GM23248 (cell line): ENCODE results near the gene CEND1. TPM values are rescaled to one million over a fixed set of nuclear protein-coding genes. Genes with fewer than 3 reads are reported as not detected.

ENCODE experiments used
- DNase-seq: peaks from one replicate; pipeline ENCODE4 v3.0.0-alpha.2; 2015
- H2AFZ ChIP-seq: fragments of 200-600 bp; sonication (generic); 2 replicates; pipeline ENCODE4 v1.6.1; 2016; ENCODE audit warnings: antibody characterized with exemption
- H3F3A ChIP-seq: fragments of 200-600 bp; sonication (generic); 2 replicates; pipeline ENCODE4 v1.6.1; 2016; ENCODE audit warnings: mild to moderate bottlenecking, antibody characterized with exemption, mixed run types; ENCODE audit not compliant: insufficient read depth
- H3K27ac ChIP-seq: fragments of 200-600 bp; sonication (generic); 2 replicates; pipeline ENCODE4 v1.5.1; 2016; ENCODE audit warnings: mild to moderate bottlenecking
- H3K27me3 ChIP-seq: fragments of 200-600 bp; sonication (generic); replicated peaks from 2 replicates; pipeline ENCODE4 v1.6.1; 2016; ENCODE audit warnings: mild to moderate bottlenecking; ENCODE audit not compliant: insufficient read depth
- H3K36me3 ChIP-seq: fragments of 200-600 bp; sonication (generic); 2 replicates; pipeline ENCODE4 v1.6.1; 2016; ENCODE audit warnings: low read depth, mild to moderate bottlenecking
- H3K4me1 ChIP-seq: fragments of 200-600 bp; sonication (generic); 2 replicates; pipeline ENCODE4 v1.6.1; 2016; ENCODE audit warnings: mild to moderate bottlenecking; ENCODE audit not compliant: insufficient read depth
- H3K4me2 ChIP-seq: fragments of 200-600 bp; sonication (generic); one replicate; pipeline ENCODE4 v1.6.1; 2016; ENCODE audit warnings: mild to moderate bottlenecking; ENCODE audit not compliant: unreplicated experiment
- H3K4me3 ChIP-seq: fragments of 200-600 bp; sonication (generic); 2 replicates; pipeline ENCODE4 v1.5.1; 2016; ENCODE audit warnings: mild to moderate bottlenecking
- H3K79me2 ChIP-seq: fragments of 200-600 bp; sonication (generic); 2 replicates; pipeline ENCODE4 v1.6.1; 2016; ENCODE audit warnings: mild to moderate bottlenecking; ENCODE audit not compliant: insufficient read depth
- H3K9ac ChIP-seq: fragments of 200-600 bp; sonication (generic); 2 replicates; pipeline ENCODE4 v1.6.1; 2016; ENCODE audit warnings: mild to moderate bottlenecking
- H3K9me2 ChIP-seq: fragments of 200-600 bp; sonication (generic); 2 replicates; pipeline ENCODE4 v1.6.1; 2016; ENCODE audit warnings: mixed run types, mild to moderate bottlenecking, moderate library complexity; ENCODE audit not compliant: insufficient read depth
- H3K9me3 ChIP-seq: fragments of 200-600 bp; sonication (generic); one replicate; pipeline ENCODE4 v1.6.1; 2017; ENCODE audit warnings: low read depth
- H4K20me1 ChIP-seq: fragments of 200-600 bp; sonication (generic); 2 replicates; pipeline ENCODE4 v1.6.0; 2016; ENCODE audit not compliant: insufficient read depth
- EZH2 ChIP-seq: fragments of 200-600 bp; sonication (generic); IDR thresholded peaks from 2 replicates; pipeline ENCODE4 v1.6.1; 2018; ENCODE audit warnings: antibody characterized with exemption, mild to moderate bottlenecking; ENCODE audit not compliant: insufficient read depth, poor library complexity, severe bottlenecking
- EZH2phosphoT487 ChIP-seq: fragments of 200-600 bp; sonication (generic); IDR thresholded peaks from 2 replicates; pipeline ENCODE4 v1.6.1; 2018; ENCODE audit warnings: antibody characterized with exemption, moderate library complexity, mild to moderate bottlenecking, low read depth; ENCODE audit not compliant: insufficient read depth
- WGBS, 2 experiments: methylation state at CpG; one replicate each; pipeline ENCODE4 v1.1.6; 2015 to 2017; ENCODE audit warnings: low lambda C conversion rate in 2 of 2, low coverage in 1 of 2; ENCODE audit errors: missing lambda C conversion rate in 2 of 2; 5-methylcytosine and 5-hydroxymethylcytosine counted together
- in situ Hi-C: fragments of 300-500 bp; cut with MboI; formaldehyde crosslinking; loops from 2 replicates; pipeline ENCODE4 v1.15.0; 2020
- polyA plus RNA-seq: library from polyadenylated mRNA; unstranded; fragments of >200 nt; fragmentation: Nextera tagmentation; extraction: Ambion mirVana; gene quantifications from 2 replicates; pipeline ENCODE4 v1.2.1, GENCODE V29; 2016
- total RNA-seq: library from RNA; depleted of rRNA; stranded (reverse); fragments of >200 nt; shearing (Covaris generic); gene quantifications from 2 replicates; pipeline ENCODE4 v1.2.3, GENCODE V29; 2014

Gene CEND1
- total and polyA plus RNA-seq, 2 experiments from 2014 or later = 2.1 to 3.4 TPM

- H4K20me1 ChIP-seq = no peaks in the 10 kb centered on the region
- peaks cover 6% of the 10 kb centered on the region for H3K4me1 ChIP-seq
- H3K79me2 ChIP-seq = peaks cover 12% of the 10 kb centered on the region
- no peaks in the 10 kb centered on the region for H3K27me3 ChIP-seq
- H3K9ac ChIP-seq = no peak overlapping the region
- H3K36me3 ChIP-seq = no peaks in the 10 kb centered on the region; the same call in 1 of the 2 replicates
- no peaks in the 10 kb centered on the region for H3K9me3 ChIP-seq
- peaks cover 8% of the 10 kb centered on the region; the same call in 1 of the 2 replicates for H3F3A ChIP-seq
- in situ Hi-C loops = no loop called here
- no peak overlapping the region for H2AFZ ChIP-seq
- TF ChIP-seq EZH2 = no peak
- TF ChIP-seq EZH2phosphoT487 = no peak
- no peak for DNase-seq
- WGBS, 2 experiments = 93 to 96% methylated on average over 32 to 42 of the region's 49 CpGs
- H3K4me3 ChIP-seq = no peak overlapping the region
- H3K4me2 ChIP-seq = no peak overlapping the region
- no peak overlapping the region for H3K27ac ChIP-seq
- H3K9me2 ChIP-seq = no peaks in the 10 kb centered on the region
Measured at GRCh38 chr11:791658-792534, 2.0 kb upstream of the CEND1 start.

GRCh38 chr11:790721-791564, 1.1 kb upstream of the CEND1 start:
- Histone ChIP-seq H3K9me2 (no peaks in the 10 kb centered on the region), H3K9ac (no peak overlapping the region), H3F3A (0 out of 2 replicates have a peak, but pooled peaks cover 4% of the 10 kb centered on the region), H4K20me1 (no peaks in the 10 kb centered on the region), H3K4me2 (no peak overlapping the region), H3K4me1 (no peaks in the 10 kb centered on the region; the same call in 1 of the 2 replicates), H3K27me3 (no peaks in the 10 kb centered on the region), H3K79me2 (peaks cover 12% of the 10 kb centered on the region), H3K36me3 (no peaks in the 10 kb centered on the region; the same call in 1 of the 2 replicates), H3K4me3 (no peak overlapping the region), H3K27ac (no peak overlapping the region), H3K9me3 (no peaks in the 10 kb centered on the region), H2AFZ (no peak overlapping the region)
- 44 to 46% methylated on average over 16 to 18 of the region's 18 CpGs for WGBS, 2 experiments
- DNase-seq = peak; percentile 58
- TF ChIP-seq EZH2phosphoT487 (no peak), EZH2 (no peak)
- in situ Hi-C loops = no loop called here

- in situ Hi-C loops = no loop called here
- H3F3A ChIP-seq = peaks cover 11% of the 10 kb centered on the region; the same call in 1 of the 2 replicates
- no peaks in the 10 kb centered on the region for H3K4me1 ChIP-seq
- peaks cover 3% of the 10 kb centered on the region; the same call in 1 of the 2 replicates for H3K36me3 ChIP-seq
- H3K27me3 ChIP-seq = no peaks in the 10 kb centered on the region
- no peak for DNase-seq
- 15 to 21% methylated on average over 20 to 26 of the region's 31 CpGs for WGBS, 2 experiments
- 0 out of 2 replicates have a peak overlapping the region, but pooled peaks have one; percentile 20 for H3K9ac ChIP-seq
- H3K4me2 ChIP-seq = no peak overlapping the region
- H3K79me2 ChIP-seq = no peaks in the 10 kb centered on the region
- no peak overlapping the region for H3K27ac ChIP-seq
- no peaks in the 10 kb centered on the region for H4K20me1 ChIP-seq
- TF ChIP-seq EZH2phosphoT487 (no peak), EZH2 (no peak)
- no peaks in the 10 kb centered on the region for H3K9me2 ChIP-seq
- H3K4me3 ChIP-seq = peak overlapping the region; percentile 45; the same call in 1 of the 2 replicates
- H3K9me3 ChIP-seq = no peaks in the 10 kb centered on the region
- H2AFZ ChIP-seq = no peak overlapping the region
Measured at GRCh38 chr11:788953-789940, 643 bp downstream of the CEND1 start.
